ENCODE results near the gene NECAB2. TPM values are rescaled to one million over a fixed set of nuclear protein-coding genes. Genes with fewer than 3 reads are reported as not detected.

Gene NECAB2
- total and polyA plus RNA-seq, 4 donors: 12.7 to 82.1 (median 46.7) TPM

GRCh38 chr16:84047206-84047605 is 79.2 kb downstream of the NECAB2 start:
- DNase-seq (ENCODE audit: low read depth in 4 of 6, low spot score in 6 of 6): no peak
- H3K36me3 ChIP-seq (ENCODE audit: control insufficient read depth, insufficient read depth, low read length): peaks cover 43% of the 10 kb centered on the region
- H3K27ac ChIP-seq (ENCODE audit: low read depth, low read length): no peak overlapping the region
- H3K4me1 ChIP-seq (ENCODE audit: control insufficient read depth, insufficient read depth, low read length): peaks cover 36% of the 10 kb centered on the region
- no peak overlapping the region for H3K4me3 ChIP-seq (ENCODE audit: low read depth, low read length)
- H3K27me3 ChIP-seq (ENCODE audit: control insufficient read depth, insufficient read depth, low read length): no peaks in the 10 kb centered on the region
- no peaks in the 10 kb centered on the region for H3K9me3 ChIP-seq (ENCODE audit: control insufficient read depth, insufficient read depth, low read length)
- 92% methylated on average over 6 of the region's 6 CpGs for WGBS (ENCODE audit: insufficient coverage)

DNA sequence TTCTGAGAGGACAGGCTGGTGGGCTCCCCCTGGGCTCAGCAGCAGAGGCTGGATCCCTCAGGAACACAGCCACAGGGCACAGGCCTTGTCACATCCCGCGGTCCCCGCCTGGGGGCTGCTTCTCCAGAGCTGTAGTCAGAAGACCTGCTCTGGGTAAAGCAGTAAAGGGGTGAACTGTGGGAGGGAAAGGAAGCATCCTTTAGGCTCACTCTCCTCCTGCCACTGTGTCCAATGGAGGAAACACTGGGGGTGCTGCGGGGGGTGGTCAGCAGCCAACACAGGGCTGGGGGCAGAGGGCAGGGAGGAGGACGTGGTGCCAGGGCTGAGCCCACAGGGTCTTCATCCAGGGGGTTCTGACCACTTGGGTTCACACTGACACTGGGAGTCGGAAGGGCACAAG is 79.6 kb downstream of the NECAB2 start:
- Histone ChIP-seq H3K27ac (ENCODE audit: low read depth, low read length) (no peak overlapping the region), H3K27me3 (ENCODE audit: control insufficient read depth, insufficient read depth, low read length) (no peaks in the 10 kb centered on the region), H3K9me3 (ENCODE audit: control insufficient read depth, insufficient read depth, low read length) (no peaks in the 10 kb centered on the region), H3K4me3 (ENCODE audit: low read depth, low read length) (no peak overlapping the region), H3K4me1 (ENCODE audit: control insufficient read depth, insufficient read depth, low read length) (peaks cover 36% of the 10 kb centered on the region), H3K36me3 (ENCODE audit: control insufficient read depth, insufficient read depth, low read length) (peaks cover 46% of the 10 kb centered on the region)
- no peak for DNase-seq (ENCODE audit: low read depth in 4 of 6, low spot score in 6 of 6)
- 98% methylated on average over 5 of the region's 6 CpGs for WGBS (ENCODE audit: insufficient coverage)

DNA sequence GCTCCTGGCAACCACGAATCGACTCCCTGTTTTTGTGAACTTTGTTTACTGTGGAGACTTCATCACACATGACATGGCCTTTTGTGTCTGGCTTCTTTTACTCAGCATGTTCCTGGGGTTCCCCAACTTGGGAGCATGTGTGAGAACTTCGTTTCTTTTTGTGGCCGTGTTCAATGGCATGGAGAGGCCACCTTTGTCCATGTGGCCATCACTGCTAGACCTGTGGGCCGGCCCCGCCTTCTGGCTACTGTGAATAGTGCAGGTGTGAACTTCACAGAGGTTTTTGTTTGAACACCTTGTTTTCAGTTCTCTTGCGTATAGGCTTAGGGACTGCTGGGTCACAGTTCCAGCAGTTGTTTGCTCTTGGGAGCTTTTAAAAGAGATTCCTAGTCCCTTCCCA is 80.2 kb downstream of the NECAB2 start:
- H3K4me3 ChIP-seq (ENCODE audit: low read depth, low read length): no peak overlapping the region
- H3K27ac ChIP-seq (ENCODE audit: low read depth, low read length): no peak overlapping the region
- DNase-seq (ENCODE audit: low read depth in 4 of 6, low spot score in 6 of 6): no peak
- H3K36me3 ChIP-seq (ENCODE audit: control insufficient read depth, insufficient read depth, low read length): peaks cover 48% of the 10 kb centered on the region
- H3K4me1 ChIP-seq (ENCODE audit: control insufficient read depth, insufficient read depth, low read length): peaks cover 32% of the 10 kb centered on the region
- no peaks in the 10 kb centered on the region for H3K9me3 ChIP-seq (ENCODE audit: control insufficient read depth, insufficient read depth, low read length)
- no peaks in the 10 kb centered on the region for H3K27me3 ChIP-seq (ENCODE audit: control insufficient read depth, insufficient read depth, low read length)
- WGBS (ENCODE audit: insufficient coverage): 55% methylated on average over 5 of the region's 7 CpGs

- Histone ChIP-seq H3K27ac (ENCODE audit: low read depth, low read length) (no peak overlapping the region), H3K36me3 (ENCODE audit: control insufficient read depth, insufficient read depth, low read length) (peaks cover 52% of the 10 kb centered on the region), H3K4me3 (ENCODE audit: low read depth, low read length) (no peak overlapping the region), H3K4me1 (ENCODE audit: control insufficient read depth, insufficient read depth, low read length) (peaks cover 26% of the 10 kb centered on the region), H3K9me3 (ENCODE audit: control insufficient read depth, insufficient read depth, low read length) (no peaks in the 10 kb centered on the region), H3K27me3 (ENCODE audit: control insufficient read depth, insufficient read depth, low read length) (no peaks in the 10 kb centered on the region)
- 93% methylated on average over 11 of the region's 13 CpGs for WGBS (ENCODE audit: insufficient coverage)
- DNase-seq (ENCODE audit: low read depth in 4 of 6, low spot score in 6 of 6): no peak
Observed at GRCh38 chr16:84048871-84049270, 80.8 kb downstream of the NECAB2 start.

GRCh38 chr16:84049403-84050060 is 81.5 kb downstream of the NECAB2 start:
- H3K27me3 ChIP-seq (ENCODE audit: control insufficient read depth, insufficient read depth, low read length): no peaks in the 10 kb centered on the region
- no peaks in the 10 kb centered on the region for H3K9me3 ChIP-seq (ENCODE audit: control insufficient read depth, insufficient read depth, low read length)
- no peak overlapping the region for H3K27ac ChIP-seq (ENCODE audit: low read depth, low read length)
- H3K4me3 ChIP-seq (ENCODE audit: low read depth, low read length): no peak overlapping the region
- 67% methylated on average over 12 of the region's 13 CpGs for whole genome bisulfite sequencing (ENCODE audit: insufficient coverage)
- H3K36me3 ChIP-seq (ENCODE audit: control insufficient read depth, insufficient read depth, low read length): peaks cover 59% of the 10 kb centered on the region
- H3K4me1 ChIP-seq (ENCODE audit: control insufficient read depth, insufficient read depth, low read length): peaks cover 24% of the 10 kb centered on the region
- DNase-seq (ENCODE audit: low read depth in 4 of 6, low spot score in 6 of 6): no peak

- Histone ChIP-seq H3K27me3 (ENCODE audit: control insufficient read depth, insufficient read depth, low read length) (no peaks in the 10 kb centered on the region), H3K4me1 (ENCODE audit: control insufficient read depth, insufficient read depth, low read length) (peaks cover 23% of the 10 kb centered on the region), H3K27ac (ENCODE audit: low read depth, low read length) (no peak overlapping the region), H3K9me3 (ENCODE audit: control insufficient read depth, insufficient read depth, low read length) (no peaks in the 10 kb centered on the region), H3K36me3 (ENCODE audit: control insufficient read depth, insufficient read depth, low read length) (peaks cover 66% of the 10 kb centered on the region), H3K4me3 (ENCODE audit: low read depth, low read length) (no peak overlapping the region)
- WGBS (ENCODE audit: insufficient coverage): 97% methylated on average over 9 of the region's 9 CpGs
- no peak for DNase-seq (ENCODE audit: low read depth in 4 of 6, low spot score in 6 of 6)
Observed at GRCh38 chr16:84050316-84050715, 82.3 kb downstream of the NECAB2 start.

GRCh38 chr16:84052071-84052622 is 84.1 kb downstream of the NECAB2 start:
- Histone ChIP-seq H3K4me1 (ENCODE audit: control insufficient read depth, insufficient read depth, low read length) (peaks cover 28% of the 10 kb centered on the region), H3K4me3 (ENCODE audit: low read depth, low read length) (no peak overlapping the region), H3K36me3 (ENCODE audit: control insufficient read depth, insufficient read depth, low read length) (peaks cover 79% of the 10 kb centered on the region), H3K9me3 (ENCODE audit: control insufficient read depth, insufficient read depth, low read length) (no peaks in the 10 kb centered on the region), H3K27me3 (ENCODE audit: control insufficient read depth, insufficient read depth, low read length) (no peaks in the 10 kb centered on the region), H3K27ac (ENCODE audit: low read depth, low read length) (no peak overlapping the region)
- 89% methylated on average over 26 of the region's 27 CpGs for WGBS (ENCODE audit: insufficient coverage)
- no peak for DNase-seq (ENCODE audit: low read depth in 4 of 6, low spot score in 6 of 6)

Small RNA genes lying within 50 kb of the gene (small RNA-seq; reads per million reads assigned to genes)
- gene RNA5SP432 (ENCODE audit: low replicate concordance): not detected

Other genes with a start within 250 kb of the NECAB2 start
- 100 to 1,000 TPM; 142 to 227 TPM for gene HSBP1, start 160.3 kb upstream of the NECAB2 start, total RNA-seq
- 100 to 1,000 TPM; 265 to 332 TPM for gene HSBP1, start 160.3 kb upstream of the NECAB2 start, polyA plus RNA-seq (ENCODE audit: insufficient read length in 2 of 2)
- 1 to 10 TPM; 4.1 to 4.7 TPM for gene MLYCD, start 69.1 kb upstream of the NECAB2 start, total RNA-seq
- 1 to 10 TPM; 5.0 to 7.7 TPM for gene MLYCD, start 69.1 kb upstream of the NECAB2 start, polyA plus RNA-seq (ENCODE audit: insufficient read length in 2 of 2)
- gene OSGIN1, start 15.0 kb upstream of the NECAB2 start, total RNA-seq: under 1 TPM; 0.20 to 0.44 TPM
- gene OSGIN1, start 15.0 kb upstream of the NECAB2 start, polyA plus RNA-seq (ENCODE audit: insufficient read length in 2 of 2): 1 to 10 TPM in 1 of 2 donors, under 1 TPM in 1; 0.92 to 1.2 TPM
- gene SLC38A8, start 74.6 kb downstream of the NECAB2 start, total RNA-seq: 1 to 10 TPM in 1 of 2 donors, under 1 TPM in 1; 0.28 to 1.4 TPM
- gene SLC38A8, start 74.6 kb downstream of the NECAB2 start, polyA plus RNA-seq (ENCODE audit: insufficient read length in 2 of 2): 1 to 10 TPM in 1 of 2 donors, under 1 TPM in 1; 0.97 to 1.1 TPM
- gene MBTPS1, start 148.7 kb downstream of the NECAB2 start, total RNA-seq: 10 to 100 TPM; 71.3 to 84.3 TPM
- gene MBTPS1, start 148.7 kb downstream of the NECAB2 start, polyA plus RNA-seq (ENCODE audit: insufficient read length in 2 of 2): 10 to 100 TPM; 66.2 to 78.5 TPM
- gene HSDL1, start 176.9 kb downstream of the NECAB2 start, total RNA-seq: 10 to 100 TPM; 59.8 to 74.5 TPM
- 10 to 100 TPM; 68.7 to 77.2 TPM for gene HSDL1, start 176.9 kb downstream of the NECAB2 start, polyA plus RNA-seq (ENCODE audit: insufficient read length in 2 of 2)
- 10 to 100 TPM in 1 of 2 donors, 1 to 10 TPM in 1; 2.7 to 20.1 TPM for gene DNAAF1, start 177.1 kb downstream of the NECAB2 start, total RNA-seq
- 10 to 100 TPM; 20.9 to 21.2 TPM for gene DNAAF1, start 177.1 kb downstream of the NECAB2 start, polyA plus RNA-seq (ENCODE audit: insufficient read length in 2 of 2)
- gene TAF1C, start 218.8 kb downstream of the NECAB2 start, total RNA-seq: 10 to 100 TPM; 14.9 to 37.7 TPM
- 10 to 100 TPM; 55.3 to 64.9 TPM for gene TAF1C, start 218.8 kb downstream of the NECAB2 start, polyA plus RNA-seq (ENCODE audit: insufficient read length in 2 of 2)
- gene ADAD2, start 222.9 kb downstream of the NECAB2 start, total RNA-seq: under 1 TPM; 0.20 to 0.39 TPM
- 1 to 10 TPM in 1 of 2 donors, under 1 TPM in 1; 0.51 to 1.3 TPM for gene ADAD2, start 222.9 kb downstream of the NECAB2 start, polyA plus RNA-seq (ENCODE audit: insufficient read length in 2 of 2)